HEK293 (cell line): ENCODE data around the gene MIF4GD.
A peak's percentile ranks its signal among the peaks of the same experiment; 100 is the strongest.

Experiments used
- CTCF ChIA-PET: fragments of 350-600 bp; formaldehyde crosslinking; extraction: SDS; loops from one replicate; lab custom pipeline; 2021; ENCODE audit warnings: antibody characterized with exemption; lab: Yijun Ruan, JAX
- POLR2A ChIA-PET: fragments of 300-600 bp; formaldehyde crosslinking; extraction: SDS; loops from one replicate; lab custom pipeline; 2020; ENCODE audit warnings: antibody characterized with exemption, inconsistent platforms; lab: Yijun Ruan, JAX
- H3K27ac ChIP-seq: fragments of 200-500 bp; sonication (Bioruptor generic); 2 replicates; pipeline ENCODE4 v1.5.1; 2014; ENCODE audit warnings: low read depth, low read length, control low read depth, inconsistent platforms; ENCODE audit errors: extremely low read depth
- H3K36me3 ChIP-seq, 2 experiments: fragments of 200-500 bp in 1 of 2; sonication (Bioruptor generic) in 1 of 2; 1 replicate in 1 of 2; 2 replicates in 1 of 2; pipeline ENCODE4 v1.5.1; 2014 to 2017; ENCODE audit warnings: inconsistent platforms in 2 of 2, low read length in 2 of 2; ENCODE audit not compliant: control insufficient read depth in 2 of 2, insufficient read depth in 1 of 2
- H3K4me1 ChIP-seq: fragments of 200-500 bp; sonication (Bioruptor generic); 2 replicates; pipeline ENCODE4 v1.5.1; 2014; ENCODE audit warnings: mild to moderate bottlenecking, low read length, inconsistent platforms; ENCODE audit not compliant: control insufficient read depth, insufficient read depth
- H3K4me3 ChIP-seq: 2 replicates; pipeline ENCODE4 v1.5.1; 2011; ENCODE audit warnings: low read depth, mild to moderate bottlenecking, control low read depth, low read length, moderate library complexity
- H3K9me3 ChIP-seq: fragments of 200-500 bp; sonication (Bioruptor generic); 2 replicates; pipeline ENCODE4 v1.5.1; 2014; ENCODE audit warnings: low read depth, low read length, inconsistent platforms; ENCODE audit not compliant: control insufficient read depth, insufficient read depth
- EGR2 ChIP-seq: fragments of 450-650 bp; formaldehyde crosslinking; IDR thresholded peaks from 2 replicates; pipeline ENCODE4 v1.5.1; 2016; ENCODE audit warnings: low read depth, missing biosample characterization, missing genetic modification characterization
- KLF10 ChIP-seq: fragments of 450-650 bp; IDR thresholded peaks from 2 replicates; pipeline ENCODE4 v1.5.1; 2018; ENCODE audit warnings: missing biosample characterization, mild to moderate bottlenecking, missing genetic modification characterization
- OVOL3 ChIP-seq: fragments of 450-650 bp; formaldehyde crosslinking; IDR thresholded peaks from 2 replicates; pipeline ENCODE4 v1.5.1; 2016; ENCODE audit warnings: missing biosample characterization, missing genetic modification characterization
- PRDM1 ChIP-seq: fragments of 450-650 bp; formaldehyde crosslinking; IDR thresholded peaks from 2 replicates; pipeline ENCODE4; 2016; ENCODE audit warnings: missing biosample characterization, missing genetic modification characterization
- SP7 ChIP-seq: fragments of 450-650 bp; formaldehyde crosslinking; IDR thresholded peaks from 2 replicates; pipeline ENCODE4 v1.5.1; 2016; ENCODE audit warnings: missing biosample characterization, missing genetic modification characterization
- ZBTB17 ChIP-seq: fragments of 450-650 bp; formaldehyde crosslinking; IDR thresholded peaks from 2 replicates; pipeline ENCODE4 v1.5.1; 2016; ENCODE audit warnings: missing biosample characterization, missing genetic modification characterization
- ZBTB8A ChIP-seq: fragments of 450-650 bp; formaldehyde crosslinking; IDR thresholded peaks from 2 replicates; pipeline ENCODE4 v1.5.1; 2016; ENCODE audit warnings: missing biosample characterization, missing genetic modification characterization
- ZFHX2 ChIP-seq: fragments of 450-650 bp; formaldehyde crosslinking; conservative IDR thresholded peaks from 2 replicates; pipeline ENCODE4 v1.5.1; 2016; ENCODE audit warnings: missing biosample characterization, missing genetic modification characterization
- ZFP3 ChIP-seq: fragments of 450-650 bp; formaldehyde crosslinking; IDR thresholded peaks from 2 replicates; pipeline ENCODE4 v1.5.1; 2016; ENCODE audit warnings: low read depth, missing biosample characterization, missing genetic modification characterization
- ZFP37 ChIP-seq: fragments of 450-650 bp; formaldehyde crosslinking; IDR thresholded peaks from 2 replicates; pipeline ENCODE4 v1.5.1; 2016; ENCODE audit warnings: missing biosample characterization, missing genetic modification characterization
- ZNF221 ChIP-seq: fragments of 450-650 bp; formaldehyde crosslinking; IDR thresholded peaks from 2 replicates; pipeline ENCODE4 v1.5.1; 2017; ENCODE audit warnings: missing biosample characterization, missing genetic modification characterization, borderline replicate concordance
- ZNF223 ChIP-seq: fragments of 450-650 bp; formaldehyde crosslinking; IDR thresholded peaks from 2 replicates; pipeline ENCODE4 v1.5.1; 2016; ENCODE audit warnings: missing biosample characterization, missing genetic modification characterization
- ZNF324 ChIP-seq: fragments of 450-650 bp; formaldehyde crosslinking; IDR thresholded peaks from 2 replicates; pipeline ENCODE4 v1.5.1; 2016; ENCODE audit warnings: missing biosample characterization, missing genetic modification characterization
- ZNF335 ChIP-seq: fragments of 450-650 bp; formaldehyde crosslinking; conservative IDR thresholded peaks from 2 replicates; pipeline ENCODE4 v1.5.1; 2016; ENCODE audit warnings: missing biosample characterization, missing genetic modification characterization
- ZNF341 ChIP-seq: fragments of 450-650 bp; formaldehyde crosslinking; IDR thresholded peaks from 2 replicates; pipeline ENCODE4; 2016; ENCODE audit warnings: low read depth, missing biosample characterization, missing genetic modification characterization
- ZNF433 ChIP-seq: fragments of 450-650 bp; formaldehyde crosslinking; IDR thresholded peaks from 2 replicates; pipeline ENCODE4 v1.5.1; 2016; ENCODE audit warnings: missing biosample characterization, missing genetic modification characterization, low read depth
- ZNF473 ChIP-seq: fragments of 450-650 bp; formaldehyde crosslinking; IDR thresholded peaks from 2 replicates; pipeline ENCODE4 v1.5.1; 2017; ENCODE audit warnings: missing biosample characterization, missing genetic modification characterization
- TF ChIP-seq, protein P1 (sequence below): fragments of 450-650 bp; formaldehyde crosslinking; IDR thresholded peaks from 2 replicates; pipeline ENCODE4 v1.5.1; 2016; ENCODE audit warnings: missing biosample characterization, missing genetic modification characterization
- TF ChIP-seq, protein P2 (sequence below): fragments of 450-650 bp; formaldehyde crosslinking; IDR thresholded peaks from 2 replicates; pipeline ENCODE4 v1.5.1; 2016; ENCODE audit warnings: missing biosample characterization, missing genetic modification characterization
- TF ChIP-seq, protein P3 (sequence below): fragments of 450-650 bp; formaldehyde crosslinking; IDR thresholded peaks from 2 replicates; pipeline ENCODE4 v1.5.1; 2016; ENCODE audit warnings: missing biosample characterization, missing genetic modification characterization
- TF ChIP-seq, protein P4 (sequence below): fragments of 450-650 bp; formaldehyde crosslinking; IDR thresholded peaks from 2 replicates; pipeline ENCODE4 v1.5.1; 2017; ENCODE audit warnings: missing biosample characterization, missing genetic modification characterization
- TF ChIP-seq, protein P5 (sequence below): fragments of 450-650 bp; formaldehyde crosslinking; IDR thresholded peaks from 2 replicates; pipeline ENCODE4 v1.5.1; 2016; ENCODE audit warnings: missing biosample characterization, missing genetic modification characterization

Gene MIF4GD

DNA sequence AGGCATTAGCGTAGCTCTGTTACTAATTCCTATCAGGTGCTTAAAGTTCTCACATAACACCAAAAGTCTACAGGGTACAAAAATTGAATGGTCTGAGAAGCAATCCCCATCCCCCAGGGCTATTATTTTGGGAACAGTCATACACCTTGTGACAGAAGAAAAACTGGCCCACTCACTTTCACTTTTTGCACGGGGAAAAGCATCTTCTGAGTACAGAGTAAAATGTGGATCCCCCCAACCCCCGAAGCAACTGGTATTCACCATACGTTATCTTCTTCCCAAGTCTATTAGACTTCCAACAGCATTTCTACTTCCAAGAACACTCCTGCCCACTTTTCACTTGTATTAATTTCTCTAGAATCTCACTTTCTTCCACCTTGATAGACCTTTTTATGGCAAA is 21.5 kb downstream of the MIF4GD start:
- H3K4me1 ChIP-seq, result peaks cover 6% of the 10 kb centered on the region
- POLR2A ChIA-PET, result interaction anchor here (0.7 to 3.0 kb wide), 6 partner anchors 9 to 40 kb away, joined by 3 to 12 read pairs (median 5); partner anchors contain the start of genes GGA3, MIF4GD, MRPS7 and SLC25A19
- H3K4me3 ChIP-seq, result no peak overlapping the region
- peak overlapping the region; percentile 3; the same call in 1 of the 2 replicates for H3K27ac ChIP-seq
- CTCF ChIA-PET, result interaction anchor here (0.6 to 6.6 kb wide), 10 partner anchors 10 to 607 kb away, joined by 3 to 71 read pairs (median 6); partner anchors contain the start of gene MIF4GD
- H3K9me3 ChIP-seq, result no peaks in the 10 kb centered on the region
- TF ChIP-seq PRDM1 (tag by site-specific recombination), result peak; percentile 91
- TF ChIP-seq SP7 (tag by site-specific recombination), result no peak
- TF ChIP-seq, protein P1, sequence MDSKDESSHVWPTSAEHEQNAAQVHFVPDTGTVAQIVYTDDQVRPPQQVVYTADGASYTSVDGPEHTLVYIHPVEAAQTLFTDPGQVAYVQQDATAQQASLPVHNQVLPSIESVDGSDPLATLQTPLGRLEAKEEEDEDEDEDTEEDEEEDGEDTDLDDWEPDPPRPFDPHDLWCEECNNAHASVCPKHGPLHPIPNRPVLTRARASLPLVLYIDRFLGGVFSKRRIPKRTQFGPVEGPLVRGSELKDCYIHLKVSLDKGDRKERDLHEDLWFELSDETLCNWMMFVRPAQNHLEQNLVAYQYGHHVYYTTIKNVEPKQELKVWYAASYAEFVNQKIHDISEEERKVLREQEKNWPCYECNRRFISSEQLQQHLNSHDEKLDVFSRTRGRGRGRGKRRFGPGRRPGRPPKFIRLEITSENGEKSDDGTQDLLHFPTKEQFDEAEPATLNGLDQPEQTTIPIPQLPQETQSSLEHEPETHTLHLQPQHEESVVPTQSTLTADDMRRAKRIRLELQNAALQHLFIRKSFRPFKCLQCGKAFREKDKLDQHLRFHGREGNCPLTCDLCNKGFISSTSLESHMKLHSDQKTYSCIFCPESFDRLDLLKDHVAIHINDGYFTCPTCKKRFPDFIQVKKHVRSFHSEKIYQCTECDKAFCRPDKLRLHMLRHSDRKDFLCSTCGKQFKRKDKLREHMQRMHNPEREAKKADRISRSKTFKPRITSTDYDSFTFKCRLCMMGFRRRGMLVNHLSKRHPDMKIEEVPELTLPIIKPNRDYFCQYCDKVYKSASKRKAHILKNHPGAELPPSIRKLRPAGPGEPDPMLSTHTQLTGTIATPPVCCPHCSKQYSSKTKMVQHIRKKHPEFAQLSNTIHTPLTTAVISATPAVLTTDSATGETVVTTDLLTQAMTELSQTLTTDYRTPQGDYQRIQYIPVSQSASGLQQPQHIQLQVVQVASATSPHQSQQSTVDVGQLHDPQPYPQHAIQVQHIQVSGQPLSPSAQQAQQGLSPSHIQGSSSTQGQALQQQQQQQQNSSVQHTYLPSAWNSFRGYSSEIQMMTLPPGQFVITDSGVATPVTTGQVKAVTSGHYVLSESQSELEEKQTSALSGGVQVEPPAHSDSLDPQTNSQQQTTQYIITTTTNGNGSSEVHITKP (tag by site-specific recombination), result peak; percentile 72
- TF ChIP-seq ZNF324 (tag by site-specific recombination), result no peak
- TF ChIP-seq ZNF473 (tag by site-specific recombination), result no peak
- TF ChIP-seq, protein P2, sequence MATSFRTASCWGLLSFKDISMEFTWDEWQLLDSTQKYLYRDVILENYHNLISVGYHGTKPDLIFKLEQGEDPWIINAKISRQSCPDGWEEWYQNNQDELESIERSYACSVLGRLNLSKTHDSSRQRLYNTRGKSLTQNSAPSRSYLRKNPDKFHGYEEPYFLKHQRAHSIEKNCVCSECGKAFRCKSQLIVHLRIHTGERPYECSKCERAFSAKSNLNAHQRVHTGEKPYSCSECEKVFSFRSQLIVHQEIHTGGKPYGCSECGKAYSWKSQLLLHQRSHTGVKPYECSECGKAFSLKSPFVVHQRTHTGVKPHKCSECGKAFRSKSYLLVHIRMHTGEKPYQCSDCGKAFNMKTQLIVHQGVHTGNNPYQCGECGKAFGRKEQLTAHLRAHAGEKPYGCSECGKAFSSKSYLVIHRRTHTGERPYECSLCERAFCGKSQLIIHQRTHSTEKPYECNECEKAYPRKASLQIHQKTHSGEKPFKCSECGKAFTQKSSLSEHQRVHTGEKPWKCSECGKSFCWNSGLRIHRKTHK, result no peak
- no peak for TF ChIP-seq ZNF341 (tag by site-specific recombination)
- TF ChIP-seq, all 188 proteins: peak for 2
- H3K36me3 ChIP-seq, result peaks cover 9 to 29% of the 10 kb centered on the region in 2 experiments; a peak in 2 of 3 replicates

DNA sequence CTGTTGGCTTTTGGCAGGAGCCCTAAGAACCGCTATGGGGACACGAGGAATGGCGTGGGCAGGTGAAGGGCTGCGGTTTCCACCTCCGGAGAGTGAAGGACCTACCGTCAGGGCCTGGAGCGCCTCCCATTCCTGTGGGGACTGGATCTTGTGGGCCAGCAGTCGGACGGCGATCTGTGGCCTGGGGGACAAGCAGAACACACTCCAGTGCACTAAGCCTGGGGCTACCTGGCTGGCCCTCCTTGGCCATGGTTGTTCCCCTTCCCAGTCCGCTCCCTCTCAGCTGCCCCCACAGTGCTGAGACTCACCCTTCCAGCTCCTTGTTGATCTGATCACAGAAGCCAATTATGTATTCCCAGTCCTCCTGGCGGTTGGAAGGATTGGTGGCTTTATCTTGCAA is 24.6 kb downstream of the MIF4GD start:
- peaks cover 9 to 60% of the 10 kb centered on the region in 2 experiments; a peak in 2 of 3 replicates for H3K36me3 ChIP-seq
- H3K4me1 ChIP-seq, result peaks cover 6% of the 10 kb centered on the region
- no peak overlapping the region for H3K4me3 ChIP-seq
- no peaks in the 10 kb centered on the region for H3K9me3 ChIP-seq
- ChIA-PET POLR2A (interaction anchor here (0.5 to 0.7 kb wide), 2 partner anchors 71 to 288 kb away, joined by 3 read pairs; no protein-coding TSS in a partner anchor), CTCF (interaction anchor here (0.6 to 6.6 kb wide), 7 partner anchors 7 to 1128 kb away, joined by 3 to 71 read pairs (median 6); no protein-coding TSS in a partner anchor)
- TF ChIP-seq ZFHX2 (tag by site-specific recombination) (0 out of 2 replicates have a peak, but pooled peaks have one; percentile 24), ZNF433 (tag by site-specific recombination) (no peak), EGR2 (tag by site-specific recombination) (peak; percentile 43; the same call in 1 of the 2 replicates)
- H3K27ac ChIP-seq, result no peak overlapping the region

DNA sequence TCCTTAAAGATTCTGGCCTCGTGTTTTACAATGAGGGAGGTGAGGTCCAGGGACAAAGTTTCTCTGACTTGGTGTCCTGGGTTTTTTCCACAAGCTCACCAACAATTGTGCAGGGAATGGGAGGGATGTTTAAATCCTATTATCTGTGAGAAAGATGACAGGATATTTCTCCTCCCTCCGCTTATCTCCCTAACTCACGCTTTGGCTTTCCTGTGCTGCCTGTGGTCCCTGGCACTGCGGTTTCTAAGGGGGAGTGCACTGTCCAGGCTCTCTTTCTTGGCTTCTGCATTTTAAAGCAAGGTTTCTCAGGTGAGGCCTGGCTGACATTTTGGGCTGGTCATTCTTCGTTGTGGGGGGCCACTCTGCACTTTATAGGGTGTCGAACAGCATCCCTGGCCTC is 26.0 kb downstream of the MIF4GD start:
- H3K36me3 ChIP-seq, result peaks cover 9 to 74% of the 10 kb centered on the region in 2 experiments; a peak in 2 of 3 replicates
- no peak overlapping the region for H3K4me3 ChIP-seq
- no peaks in the 10 kb centered on the region for H3K9me3 ChIP-seq
- POLR2A ChIA-PET, result no interaction called here
- H3K27ac ChIP-seq, result no peak overlapping the region
- H3K4me1 ChIP-seq, result peaks cover 3% of the 10 kb centered on the region; the same call in 1 of the 2 replicates
- CTCF ChIA-PET, result interaction anchor here (0.8 to 1.6 kb wide), 2 partner anchors 8 to 16 kb away, joined by 3 to 4 read pairs; partner anchors contain the start of genes GGA3 and MRPS7
- TF ChIP-seq ZBTB8A (tag by site-specific recombination) (no peak), ZFP37 (no peak), ZNF221 (tag by site-specific recombination) (no peak), ZNF223 (tag by site-specific recombination) (no peak), ZNF335 (no peak), ZFP3 (tag by site-specific recombination) (no peak), KLF10 (tag by site-specific recombination) (no peak), ZBTB17 (no peak), OVOL3 (tag by site-specific recombination) (no peak)
- TF ChIP-seq, protein P3, sequence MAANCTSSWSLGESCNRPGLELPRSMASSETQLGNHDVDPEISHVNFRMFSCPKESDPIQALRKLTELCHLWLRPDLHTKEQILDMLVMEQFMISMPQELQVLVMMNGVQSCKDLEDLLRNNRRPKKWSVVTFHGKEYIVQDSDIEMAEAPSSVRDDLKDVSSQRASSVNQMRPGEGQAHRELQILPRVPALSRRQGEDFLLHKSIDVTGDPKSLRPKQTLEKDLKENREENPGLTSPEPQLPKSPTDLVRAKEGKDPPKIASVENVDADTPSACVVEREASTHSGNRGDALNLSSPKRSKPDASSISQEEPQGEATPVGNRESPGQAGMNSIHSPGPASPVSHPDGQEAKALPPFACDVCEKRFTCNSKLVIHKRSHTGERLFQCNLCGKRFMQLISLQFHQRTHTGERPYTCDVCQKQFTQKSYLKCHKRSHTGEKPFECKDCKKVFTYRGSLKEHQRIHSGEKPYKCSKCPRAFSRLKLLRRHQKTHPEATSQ (tag by site-specific recombination), result no peak
- TF ChIP-seq, protein P4, sequence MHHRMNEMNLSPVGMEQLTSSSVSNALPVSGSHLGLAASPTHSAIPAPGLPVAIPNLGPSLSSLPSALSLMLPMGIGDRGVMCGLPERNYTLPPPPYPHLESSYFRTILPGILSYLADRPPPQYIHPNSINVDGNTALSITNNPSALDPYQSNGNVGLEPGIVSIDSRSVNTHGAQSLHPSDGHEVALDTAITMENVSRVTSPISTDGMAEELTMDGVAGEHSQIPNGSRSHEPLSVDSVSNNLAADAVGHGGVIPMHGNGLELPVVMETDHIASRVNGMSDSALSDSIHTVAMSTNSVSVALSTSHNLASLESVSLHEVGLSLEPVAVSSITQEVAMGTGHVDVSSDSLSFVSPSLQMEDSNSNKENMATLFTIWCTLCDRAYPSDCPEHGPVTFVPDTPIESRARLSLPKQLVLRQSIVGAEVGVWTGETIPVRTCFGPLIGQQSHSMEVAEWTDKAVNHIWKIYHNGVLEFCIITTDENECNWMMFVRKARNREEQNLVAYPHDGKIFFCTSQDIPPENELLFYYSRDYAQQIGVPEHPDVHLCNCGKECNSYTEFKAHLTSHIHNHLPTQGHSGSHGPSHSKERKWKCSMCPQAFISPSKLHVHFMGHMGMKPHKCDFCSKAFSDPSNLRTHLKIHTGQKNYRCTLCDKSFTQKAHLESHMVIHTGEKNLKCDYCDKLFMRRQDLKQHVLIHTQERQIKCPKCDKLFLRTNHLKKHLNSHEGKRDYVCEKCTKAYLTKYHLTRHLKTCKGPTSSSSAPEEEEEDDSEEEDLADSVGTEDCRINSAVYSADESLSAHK (tag by site-specific recombination), result no peak
- TF ChIP-seq, protein P5, sequence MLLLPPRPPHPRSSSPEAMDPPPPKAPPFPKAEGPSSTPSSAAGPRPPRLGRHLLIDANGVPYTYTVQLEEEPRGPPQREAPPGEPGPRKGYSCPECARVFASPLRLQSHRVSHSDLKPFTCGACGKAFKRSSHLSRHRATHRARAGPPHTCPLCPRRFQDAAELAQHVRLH (tag by site-specific recombination), result no peak
